Adrenal gland (tissue), 12 donors: Measurements from ENCODE around the gene CRIP1. TPM values are rescaled to one million over a fixed set of nuclear protein-coding genes. Genes with fewer than 3 reads are reported as not detected.
A peak's percentile ranks its signal among the peaks of the same experiment; 100 is the strongest.

Source experiments
- DNase-seq, 7 donors: peaks; one replicate each; pipeline ENCODE4 v3.0.0-alpha.2; 2019 to 2020
- H3K27ac ChIP-seq, 5 donors: fragments of 200-600 bp; sonication (generic) in 4 of 5; 1 replicate in 3 of 5; 2 replicates in 2 of 5; pipeline versions ENCODE4 v1.5.1 to v1.8.0; 2016 to 2020; ENCODE audit warnings: mild to moderate bottlenecking in 1 of 5
- H3K27me3 ChIP-seq: fragments of 200-600 bp; 2 replicates; pipeline ENCODE4 v1.8.0; 2021
- H3K36me3 ChIP-seq, 2 donors: fragments of 200-600 bp; replicated peaks in 1 of 2; 1 replicate in 1 of 2; 2 replicates in 1 of 2; pipeline versions ENCODE4 v1.5.1 to v1.8.0; 2018 to 2022
- H3K4me1 ChIP-seq, 2 donors: fragments of 200-600 bp; replicated peaks in 1 of 2; 1 replicate in 1 of 2; 2 replicates in 1 of 2; pipeline versions ENCODE4 v1.5.1 to v1.8.0; 2018 to 2021
- H3K4me3 ChIP-seq, 4 donors: fragments of 200-600 bp; sonication (generic) in 3 of 4; one replicate each; pipeline ENCODE4 v1.5.1; 2016 to 2018
- H3K9me3 ChIP-seq, 3 donors: fragments of 200-600 bp; sonication (generic) in 1 of 3; replicated peaks in 1 of 3; 1 replicate in 2 of 3; 2 replicates in 1 of 3; pipeline versions ENCODE4 v1.5.1 to v1.8.0; 2016 to 2021
- POLR2A ChIP-seq, 2 donors: fragments of 450-650 bp; IDR thresholded peaks; one replicate each; pipeline ENCODE4 v1.6.1; 2017; ENCODE audit warnings: antibody characterized with exemption in 2 of 2, mild to moderate bottlenecking in 2 of 2, moderate library complexity in 1 of 2
- WGBS, 4 donors: extraction: QIAGEN DNeasy Blood & Tissue Kit in 2 of 4; methylation state at CpG; one replicate each; pipeline versions ENCODE4 v1.1.5 to v1.1.7; 2013 to 2017; 5-methylcytosine and 5-hydroxymethylcytosine counted together
- intact Hi-C, 2 donors: fragments of 100-400 bp; cut with DNase I; formaldehyde crosslinking; loops; one replicate each; pipeline versions ENCODE4 v1.14.1 to v1.15.0; 2022 to 2023
- polyA plus RNA-seq, 3 donors: library from polyadenylated mRNA; stranded (reverse); fragments of 200-250 nt in 2 of 3; fragments of 350-450 nt in 1 of 3; fragmentation: Illumina TruSeq in 1 of 3; extraction: RNeasy Lipid Tissue Mini Kit (QIAGEN cat#74804) in 1 of 3; gene quantifications; one replicate each; pipeline ENCODE4 v1.2.3, GENCODE V29; 2013 to 2014
- total RNA-seq, 9 donors: library from RNA; depleted of rRNA in 4 of 9; stranded (reverse); fragments of >200 nt in 4 of 9; fragments of 120-200 nt in 1 of 9; fragmentation: NEBNext Ultra II Directional in 1 of 9; extraction: Animal tissue kit (Norgen Biotek cat#: 25700) in 1 of 9; gene quantifications; one replicate each; pipeline versions ENCODE4 v1.1.0 to v1.2.4, GENCODE V29; 2013 to 2023
- TF ChIP-seq, protein P1 (sequence below), 6 experiments: fragments of 450-650 bp in 4 of 6; fragments of 200-600 bp in 2 of 6; sonication (generic) in 1 of 6; IDR thresholded peaks; 1 replicate in 5 of 6; 2 replicates in 1 of 6; pipeline versions ENCODE4 v1.5.1 to v1.8.0; 2016 to 2021; ENCODE audit warnings: antibody characterized with exemption in 6 of 6, mild to moderate bottlenecking in 2 of 6, moderate library complexity in 1 of 6
- donor health status: healthy with polysubstance abuse.
- donor health status: Bipolar disorder and iron deficiency.
- donor health status: DM: yes; HTN: yes; CAD: no.
- donor health status: DM: no; HTN: no; CAD: no.
- donor health status: DM: no; HTN: no; CAD: no.
- donor health status: DM: yes; HTN: yes; CAD: no.

CRIP1 gene
- total and polyA plus RNA-seq, 12 donors, result 1.9 to 157 (median 9.3) TPM

DNA sequence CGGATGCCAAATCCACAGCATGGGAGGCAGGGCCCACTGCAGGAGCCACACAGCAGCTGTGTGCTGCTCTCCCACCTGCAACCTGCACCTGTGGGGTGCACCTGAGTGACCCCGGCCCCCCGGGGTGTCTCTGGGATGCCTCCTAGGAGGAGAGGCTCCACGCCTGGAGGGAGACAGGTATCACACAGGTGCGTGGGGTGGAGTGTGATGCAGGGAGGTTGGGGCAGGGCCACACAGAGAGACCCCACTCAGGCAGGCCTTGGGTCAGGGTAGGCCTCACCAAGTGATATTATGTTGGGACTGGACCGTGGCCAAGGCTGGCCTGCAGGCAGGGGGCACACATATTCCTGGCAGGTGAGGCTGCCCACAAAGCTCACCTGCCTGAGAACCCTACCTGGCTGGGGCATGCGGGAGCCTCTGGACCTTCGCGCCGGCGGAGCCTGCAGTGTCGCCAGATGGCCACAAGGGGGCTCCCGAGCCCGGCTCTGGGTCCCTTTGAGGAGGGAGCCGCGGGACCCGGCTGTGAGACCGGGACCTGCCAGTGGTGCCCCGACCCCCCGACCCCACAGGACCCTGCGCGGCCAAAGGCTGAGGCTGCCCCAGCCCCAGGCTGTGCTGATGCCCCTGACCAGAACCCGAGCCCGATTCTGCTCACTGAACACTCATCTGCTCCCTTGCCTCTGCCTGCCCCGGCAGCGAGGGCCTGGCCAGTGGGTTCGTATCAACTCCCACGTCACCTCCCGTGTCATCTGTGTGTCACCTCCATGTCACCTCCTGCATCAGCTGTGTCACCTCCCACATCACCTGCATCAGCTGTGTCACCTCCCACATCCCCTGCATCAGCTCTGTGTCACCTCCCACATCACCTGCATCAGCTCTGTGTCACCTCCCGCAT is 51.1 kb downstream of the CRIP1 start:
- Histone ChIP-seq H3K36me3 (no peaks in the 10 kb centered on the region), H3K27me3 (peaks cover 16% of the 10 kb centered on the region), H3K4me1 (no peaks in the 10 kb centered on the region), H3K4me3 (no peak overlapping the region), H3K27ac (no peak overlapping the region), H3K9me3 (no peaks in the 10 kb centered on the region)
- TF ChIP-seq, protein P1, sequence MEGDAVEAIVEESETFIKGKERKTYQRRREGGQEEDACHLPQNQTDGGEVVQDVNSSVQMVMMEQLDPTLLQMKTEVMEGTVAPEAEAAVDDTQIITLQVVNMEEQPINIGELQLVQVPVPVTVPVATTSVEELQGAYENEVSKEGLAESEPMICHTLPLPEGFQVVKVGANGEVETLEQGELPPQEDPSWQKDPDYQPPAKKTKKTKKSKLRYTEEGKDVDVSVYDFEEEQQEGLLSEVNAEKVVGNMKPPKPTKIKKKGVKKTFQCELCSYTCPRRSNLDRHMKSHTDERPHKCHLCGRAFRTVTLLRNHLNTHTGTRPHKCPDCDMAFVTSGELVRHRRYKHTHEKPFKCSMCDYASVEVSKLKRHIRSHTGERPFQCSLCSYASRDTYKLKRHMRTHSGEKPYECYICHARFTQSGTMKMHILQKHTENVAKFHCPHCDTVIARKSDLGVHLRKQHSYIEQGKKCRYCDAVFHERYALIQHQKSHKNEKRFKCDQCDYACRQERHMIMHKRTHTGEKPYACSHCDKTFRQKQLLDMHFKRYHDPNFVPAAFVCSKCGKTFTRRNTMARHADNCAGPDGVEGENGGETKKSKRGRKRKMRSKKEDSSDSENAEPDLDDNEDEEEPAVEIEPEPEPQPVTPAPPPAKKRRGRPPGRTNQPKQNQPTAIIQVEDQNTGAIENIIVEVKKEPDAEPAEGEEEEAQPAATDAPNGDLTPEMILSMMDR (IDR thresholded peaks at IDR 0.05), result peak; percentile 59 to 93 (median 72)
- no peak for TF ChIP-seq POLR2A (IDR thresholded peaks at IDR 0.05)
- intact Hi-C loops, result no loop called here
- 18 to 50% (median 24%) methylated on average over 12 to 30 of the region's 30 CpGs for WGBS, 4 donors
- peak in 4 of 7 donors; percentile 51 to 60 (median 52) for DNase-seq

Other genes with a start within 250 kb of the CRIP1 start
- 10 to 100 TPM; 23.3 to 43.3 (median 31.3) TPM for gene BTBD6, start 238.4 kb upstream of the CRIP1 start, total RNA-seq
- gene BTBD6, start 238.4 kb upstream of the CRIP1 start, polyA plus RNA-seq, result 10 to 100 TPM; 14.3 to 78.5 (median 72.6) TPM
- gene BRF1, start 185.9 kb upstream of the CRIP1 start, total RNA-seq, result 10 to 100 TPM; 14.0 to 96.9 (median 39.2) TPM
- gene BRF1, start 185.9 kb upstream of the CRIP1 start, polyA plus RNA-seq, result 10 to 100 TPM; 20.0 to 94.3 (median 35.8) TPM
- gene PACS2, start 172.1 kb upstream of the CRIP1 start, total RNA-seq, result 100 to 1,000 TPM in 3 of 9 donors, 10 to 100 TPM in 6; 19.5 to 112 (median 71.5) TPM
- gene PACS2, start 172.1 kb upstream of the CRIP1 start, polyA plus RNA-seq, result 100 to 1,000 TPM in 1 of 3 donors, 10 to 100 TPM in 2; 20.4 to 221 (median 94.2) TPM
- gene TEX22, start 88.3 kb upstream of the CRIP1 start, total RNA-seq, result 1 to 10 TPM in 4 of 9 donors, under 1 TPM in 2, not detected in 3; 0.17 to 2.8 (median 1.2) TPM
- gene TEX22, start 88.3 kb upstream of the CRIP1 start, polyA plus RNA-seq, result under 1 TPM; 0.20 to 0.38 (median 0.24) TPM
- 100 to 1,000 TPM in 2 of 9 donors, 10 to 100 TPM in 7; 26.8 to 102 (median 58.8) TPM for gene MTA1, start 67.1 kb upstream of the CRIP1 start, total RNA-seq
- 100 to 1,000 TPM in 2 of 3 donors, 10 to 100 TPM in 1; 11.8 to 270 (median 142) TPM for gene MTA1, start 67.1 kb upstream of the CRIP1 start, polyA plus RNA-seq
- 10 to 100 TPM; 20.7 to 90.6 (median 50.9) TPM for gene CRIP2, start 12.1 kb upstream of the CRIP1 start, total RNA-seq
- 100 to 1,000 TPM in 2 of 3 donors, 1 to 10 TPM in 1; 5.9 to 193 (median 141) TPM for gene CRIP2, start 12.1 kb upstream of the CRIP1 start, polyA plus RNA-seq
- 1 to 10 TPM; 1.4 to 6.2 (median 3.3) TPM for gene TEDC1, start 4.4 kb downstream of the CRIP1 start, total RNA-seq
- 10 to 100 TPM in 2 of 3 donors, under 1 TPM in 1; 0.24 to 19.1 (median 12.7) TPM for gene TEDC1, start 4.4 kb downstream of the CRIP1 start, polyA plus RNA-seq
- 10 to 100 TPM in 1 of 9 donors, 1 to 10 TPM in 7, under 1 TPM in 1; 0.78 to 12.1 (median 1.3) TPM for gene TMEM121, start 39.7 kb downstream of the CRIP1 start, total RNA-seq
- 1 to 10 TPM in 2 of 3 donors, not detected in 1; 1.9 to 2.0 TPM for gene TMEM121, start 39.7 kb downstream of the CRIP1 start, polyA plus RNA-seq